ENCODE results near the gene ADD2. TPM values are rescaled to one million over a fixed set of nuclear protein-coding genes. Genes with fewer than 3 reads are reported as not detected.

Gene ADD2
- total RNA-seq, 3 donors from 2014 or later (not counting 1 experiment from before 2014, with no cell fraction given), result 0.16 to 1.4 (median 0.40) TPM

GRCh38 chr2:70718241-70718640, 49.8 kb downstream of the ADD2 start:
- Mint-ChIP-seq H3K4me3 (no peak overlapping the region), H3K27ac (no peak overlapping the region), H3K4me1 (no peaks in the 10 kb centered on the region), H3K9me3 (no peaks in the 10 kb centered on the region), H3K27me3 (ENCODE audit: low read depth in 2 of 2) (peaks cover 13 to 15% of the 10 kb centered on the region in 2 donors), H3K36me3 (no peaks in the 10 kb centered on the region)
- ATAC-seq (no peak), DNase-seq (no peak)
- Histone ChIP-seq H3K27ac (ENCODE audit: low read length) (no peak overlapping the region), H3K36me3 (ENCODE audit: control insufficient read depth, insufficient read depth, low read length) (no peaks in the 10 kb centered on the region), H3K9me3 (ENCODE audit: control insufficient read depth, insufficient read depth, low read length) (no peaks in the 10 kb centered on the region), H3K27me3 (ENCODE audit: control insufficient read depth, insufficient read depth, low read length) (no peaks in the 10 kb centered on the region), H3K4me3 (ENCODE audit: low read length) (no peak overlapping the region), H3K4me1 (ENCODE audit: control insufficient read depth, insufficient read depth, low read length) (no peaks in the 10 kb centered on the region)
- no peak for TF ChIP-seq CTCF (IDR thresholded peaks at IDR 0.05)
- intact Hi-C loops (cut with micrococcal nuclease), result no loop called here
- WGBS (ENCODE audit: insufficient coverage), result 100% methylated on average over 1 of the region's 2 CpGs

- DNase-seq (no peak), ATAC-seq (no peak)
- Mint-ChIP-seq H3K27ac (no peak overlapping the region), H3K4me1 (no peaks in the 10 kb centered on the region), H3K9me3 (no peaks in the 10 kb centered on the region), H3K27me3 (ENCODE audit: low read depth in 2 of 2) (peaks cover 13 to 15% of the 10 kb centered on the region in 2 donors), H3K4me3 (no peak overlapping the region), H3K36me3 (no peaks in the 10 kb centered on the region)
- Histone ChIP-seq H3K4me3 (ENCODE audit: low read length) (no peak overlapping the region), H3K27ac (ENCODE audit: low read length) (no peak overlapping the region), H3K4me1 (ENCODE audit: control insufficient read depth, insufficient read depth, low read length) (no peaks in the 10 kb centered on the region), H3K9me3 (ENCODE audit: control insufficient read depth, insufficient read depth, low read length) (no peaks in the 10 kb centered on the region), H3K36me3 (ENCODE audit: control insufficient read depth, insufficient read depth, low read length) (no peaks in the 10 kb centered on the region), H3K27me3 (ENCODE audit: control insufficient read depth, insufficient read depth, low read length) (no peaks in the 10 kb centered on the region)
- intact Hi-C loops (cut with micrococcal nuclease), result no loop called here
- no peak for TF ChIP-seq CTCF (IDR thresholded peaks at IDR 0.05)
- WGBS (ENCODE audit: insufficient coverage), result 91% methylated on average over 7 of the region's 7 CpGs
These were observed 50.5 kb downstream of the ADD2 start for GRCh38 chr2:70717431-70718038.

- H3K4me3 Mint-ChIP-seq, result no peak overlapping the region
- H3K9me3 Mint-ChIP-seq, result no peaks in the 10 kb centered on the region
- H3K36me3 Mint-ChIP-seq, result no peaks in the 10 kb centered on the region
- intact Hi-C loops (cut with micrococcal nuclease), result no loop called here
- peaks cover 13 to 15% of the 10 kb centered on the region in 2 donors for H3K27me3 Mint-ChIP-seq (ENCODE audit: low read depth in 2 of 2)
- 82% methylated on average over 3 of the region's 3 CpGs for WGBS (ENCODE audit: insufficient coverage)
- Histone ChIP-seq H3K27ac (ENCODE audit: low read length) (no peak overlapping the region), H3K4me1 (ENCODE audit: control insufficient read depth, insufficient read depth, low read length) (no peaks in the 10 kb centered on the region), H3K4me3 (ENCODE audit: low read length) (no peak overlapping the region), H3K36me3 (ENCODE audit: control insufficient read depth, insufficient read depth, low read length) (no peaks in the 10 kb centered on the region), H3K9me3 (ENCODE audit: control insufficient read depth, insufficient read depth, low read length) (no peaks in the 10 kb centered on the region), H3K27me3 (ENCODE audit: control insufficient read depth, insufficient read depth, low read length) (no peaks in the 10 kb centered on the region)
- ATAC-seq (no peak), DNase-seq (no peak)
- H3K27ac Mint-ChIP-seq, result no peak overlapping the region
- TF ChIP-seq CTCF (IDR thresholded peaks at IDR 0.05), result no peak
- H3K4me1 Mint-ChIP-seq, result no peaks in the 10 kb centered on the region
These were observed 51.0 kb downstream of the ADD2 start for GRCh38 chr2:70716951-70717350.

GRCh38 chr2:70716131-70716743, 51.8 kb downstream of the ADD2 start:
- H3K4me1 ChIP-seq (ENCODE audit: control insufficient read depth, insufficient read depth, low read length), result no peaks in the 10 kb centered on the region
- H3K27me3 Mint-ChIP-seq (ENCODE audit: low read depth in 2 of 2), result peaks cover 13 to 14% of the 10 kb centered on the region in 2 donors
- no peak for TF ChIP-seq CTCF (IDR thresholded peaks at IDR 0.05)
- no peak overlapping the region for H3K27ac ChIP-seq (ENCODE audit: low read length)
- no peaks in the 10 kb centered on the region for H3K36me3 ChIP-seq (ENCODE audit: control insufficient read depth, insufficient read depth, low read length)
- H3K27ac Mint-ChIP-seq, result no peak overlapping the region
- no peak for ATAC-seq
- 83% methylated on average over 7 of the region's 7 CpGs for WGBS (ENCODE audit: insufficient coverage)
- no peaks in the 10 kb centered on the region for H3K36me3 Mint-ChIP-seq
- no peaks in the 10 kb centered on the region for H3K9me3 ChIP-seq (ENCODE audit: control insufficient read depth, insufficient read depth, low read length)
- no peak overlapping the region for H3K4me3 Mint-ChIP-seq
- H3K4me1 Mint-ChIP-seq, result no peaks in the 10 kb centered on the region
- H3K27me3 ChIP-seq (ENCODE audit: control insufficient read depth, insufficient read depth, low read length), result no peaks in the 10 kb centered on the region
- no peak overlapping the region for H3K4me3 ChIP-seq (ENCODE audit: low read length)
- no peaks in the 10 kb centered on the region for H3K9me3 Mint-ChIP-seq
- intact Hi-C loops (cut with micrococcal nuclease), result no loop called here
- no peak for DNase-seq
